Bronchial epithelial cell (primary cell): ENCODE data around the gene CDC20. TPM values are rescaled to one million over a fixed set of nuclear protein-coding genes. Genes with fewer than 3 reads are reported as not detected.
A peak's percentile ranks its signal among the peaks of the same experiment; 100 is the strongest.

ENCODE experiments used
- DNase-seq: peaks from one replicate; pipeline ENCODE4 v3.0.0-alpha.2; 2010; ENCODE audit warnings: low read depth
- FAIRE-seq: peaks from 2 replicates; lab custom pipeline; 2011; peaks lifted over from hg19 to GRCh38; lab: Jason Lieb, UNC
- H3K27me3 ChIP-seq: 2 replicates; pipeline ENCODE4 v1.5.1; 2011; ENCODE audit warnings: low read length; ENCODE audit not compliant: control insufficient read depth, insufficient read depth
- H3K36me3 ChIP-seq: 2 replicates; pipeline ENCODE4 v1.5.1; 2011; ENCODE audit warnings: low read length; ENCODE audit not compliant: control insufficient read depth, insufficient read depth
- H3K4me3 ChIP-seq: 2 replicates; pipeline ENCODE4 v1.5.1; 2011; ENCODE audit warnings: mild to moderate bottlenecking, low read depth, low read length, control low read depth
- total RNA-seq: library from RNA; depleted of rRNA; stranded (reverse); fragments of >200 nt; gene quantifications from 2 replicates; pipeline ENCODE4 v1.2.1, GENCODE V29; 2014
- TF ChIP-seq, protein P1 (sequence below): IDR thresholded peaks from 2 replicates; pipeline ENCODE4 v1.5.1; 2011; ENCODE audit warnings: mild to moderate bottlenecking, moderate library complexity, low read length, control low read depth, inconsistent platforms; ENCODE audit not compliant: insufficient read depth, severe bottlenecking

Gene CDC20
- total RNA-seq, 1 donor from 2014 or later: 2.6 TPM

DNA sequence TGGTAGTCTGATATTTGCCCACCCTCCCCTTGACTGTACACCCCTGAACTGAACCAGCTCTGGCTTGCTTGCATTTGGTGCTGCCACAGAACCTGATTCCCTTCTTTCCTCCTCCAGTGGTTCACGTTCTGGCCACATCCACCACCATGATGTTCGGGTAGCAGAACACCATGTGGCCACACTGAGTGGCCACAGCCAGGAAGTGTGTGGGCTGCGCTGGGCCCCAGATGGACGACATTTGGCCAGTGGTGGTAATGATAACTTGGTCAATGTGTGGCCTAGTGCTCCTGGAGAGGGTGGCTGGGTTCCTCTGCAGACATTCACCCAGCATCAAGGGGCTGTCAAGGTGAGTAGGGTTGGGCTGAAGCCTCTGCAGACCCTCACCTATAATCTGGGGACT is 1.8 kb downstream of the CDC20 start:
- Histone ChIP-seq H3K36me3 (peaks cover 29% of the 10 kb centered on the region), H3K27me3 (no peaks in the 10 kb centered on the region), H3K4me3 (no peak overlapping the region)
- TF ChIP-seq, protein P1, sequence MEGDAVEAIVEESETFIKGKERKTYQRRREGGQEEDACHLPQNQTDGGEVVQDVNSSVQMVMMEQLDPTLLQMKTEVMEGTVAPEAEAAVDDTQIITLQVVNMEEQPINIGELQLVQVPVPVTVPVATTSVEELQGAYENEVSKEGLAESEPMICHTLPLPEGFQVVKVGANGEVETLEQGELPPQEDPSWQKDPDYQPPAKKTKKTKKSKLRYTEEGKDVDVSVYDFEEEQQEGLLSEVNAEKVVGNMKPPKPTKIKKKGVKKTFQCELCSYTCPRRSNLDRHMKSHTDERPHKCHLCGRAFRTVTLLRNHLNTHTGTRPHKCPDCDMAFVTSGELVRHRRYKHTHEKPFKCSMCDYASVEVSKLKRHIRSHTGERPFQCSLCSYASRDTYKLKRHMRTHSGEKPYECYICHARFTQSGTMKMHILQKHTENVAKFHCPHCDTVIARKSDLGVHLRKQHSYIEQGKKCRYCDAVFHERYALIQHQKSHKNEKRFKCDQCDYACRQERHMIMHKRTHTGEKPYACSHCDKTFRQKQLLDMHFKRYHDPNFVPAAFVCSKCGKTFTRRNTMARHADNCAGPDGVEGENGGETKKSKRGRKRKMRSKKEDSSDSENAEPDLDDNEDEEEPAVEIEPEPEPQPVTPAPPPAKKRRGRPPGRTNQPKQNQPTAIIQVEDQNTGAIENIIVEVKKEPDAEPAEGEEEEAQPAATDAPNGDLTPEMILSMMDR: no peak
- DNase-seq (no peak), FAIRE-seq (no peak)

DNA sequence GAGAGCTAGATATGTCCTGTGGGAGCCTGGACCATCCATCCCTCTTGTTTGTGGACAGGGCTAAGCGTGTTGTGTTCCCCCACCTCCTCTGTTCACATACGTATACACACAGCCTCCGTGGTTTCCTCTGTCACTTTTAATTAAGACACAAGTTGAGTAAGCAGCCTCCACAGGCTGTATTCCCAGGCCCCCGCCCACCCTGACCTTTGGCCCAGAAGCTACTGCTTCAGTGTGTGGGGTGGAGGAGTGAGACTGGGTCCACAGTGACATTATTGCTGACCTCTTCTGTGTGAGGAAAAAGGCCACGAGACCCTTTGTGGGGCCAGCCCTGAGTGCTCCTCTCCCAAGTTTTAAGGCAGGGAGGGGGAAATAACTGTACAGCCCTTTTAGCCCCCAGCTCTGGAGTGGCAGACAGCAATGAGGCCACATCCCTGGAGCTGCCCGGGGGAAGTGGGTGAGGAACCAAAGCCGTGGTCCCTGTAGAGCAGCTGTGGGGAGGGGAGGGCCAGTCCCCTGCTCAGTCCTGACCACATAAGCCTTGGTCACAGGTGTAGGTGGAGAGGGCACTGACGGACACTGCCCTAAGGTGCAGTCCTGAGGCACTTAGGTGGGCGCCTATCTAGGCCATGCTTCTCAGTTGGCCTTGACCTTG is 4.6 kb downstream of the CDC20 start:
- DNase-seq (no peak), FAIRE-seq (no peak)
- Histone ChIP-seq H3K27me3 (no peaks in the 10 kb centered on the region), H3K36me3 (peaks cover 30% of the 10 kb centered on the region), H3K4me3 (no peak overlapping the region)
- TF ChIP-seq, protein P1: no peak

DNA sequence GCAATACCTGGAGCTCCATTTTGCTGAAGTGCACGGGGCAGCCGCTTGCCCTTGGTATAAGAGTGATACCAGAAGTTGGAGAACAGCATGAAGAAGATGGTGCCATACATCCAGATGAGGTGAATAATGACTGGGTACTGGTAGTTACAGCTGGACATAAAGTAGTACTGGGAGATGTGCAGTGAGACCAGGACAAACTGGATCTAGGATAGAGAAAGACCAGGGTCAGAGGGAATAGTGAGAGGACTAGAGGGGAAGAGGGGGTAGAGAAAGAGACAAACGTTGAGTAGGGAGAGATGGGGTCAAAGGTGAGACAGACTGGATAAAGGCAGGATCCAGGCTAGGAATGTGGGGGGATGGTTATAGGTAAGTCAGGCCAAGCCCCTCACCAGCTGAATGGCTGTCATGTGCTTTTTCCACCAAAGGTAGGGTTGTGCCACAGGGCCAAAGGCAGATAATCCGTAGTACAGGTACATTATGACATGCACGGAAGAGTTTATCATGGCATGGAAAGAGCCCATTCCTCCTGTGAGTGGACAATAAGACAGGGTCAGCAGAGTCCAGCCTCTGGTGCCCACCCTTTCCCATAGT is 5.2 kb downstream of the CDC20 start:
- FAIRE-seq: no peak
- TF ChIP-seq, protein P1: no peak

DNA sequence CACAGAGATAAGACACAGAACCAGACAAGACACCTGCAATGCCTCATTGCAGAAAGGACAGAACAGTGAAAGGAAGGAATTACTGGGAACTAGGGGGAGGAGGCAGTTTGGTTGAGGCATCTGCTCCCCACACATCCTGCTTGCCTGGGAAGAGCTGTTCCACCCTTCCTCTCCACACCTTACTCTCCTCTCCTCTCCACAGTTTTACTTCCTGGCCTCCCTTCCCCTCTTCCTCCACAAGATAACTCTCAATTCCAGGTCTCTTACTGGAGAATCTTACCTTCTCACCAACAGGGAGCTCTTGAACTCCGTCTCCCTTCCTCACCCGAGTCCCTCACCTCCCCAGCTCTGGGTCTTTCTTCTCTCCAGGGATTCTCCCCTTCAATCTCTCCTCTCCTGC is 6.9 kb downstream of the CDC20 start:
- FAIRE-seq: no peak
- TF ChIP-seq, protein P1: no peak
- Histone ChIP-seq H3K27me3 (no peaks in the 10 kb centered on the region), H3K36me3 (peaks cover 30% of the 10 kb centered on the region), H3K4me3 (peak overlapping the region; percentile 74)
- DNase-seq: no peak

More for the DNA sequence above, 5.2 kb downstream of the CDC20 start:
- no peak for DNase-seq
- peaks cover 30% of the 10 kb centered on the region for H3K36me3 ChIP-seq
- H3K4me3 ChIP-seq: no peak overlapping the region
- H3K27me3 ChIP-seq: no peaks in the 10 kb centered on the region

DNA sequence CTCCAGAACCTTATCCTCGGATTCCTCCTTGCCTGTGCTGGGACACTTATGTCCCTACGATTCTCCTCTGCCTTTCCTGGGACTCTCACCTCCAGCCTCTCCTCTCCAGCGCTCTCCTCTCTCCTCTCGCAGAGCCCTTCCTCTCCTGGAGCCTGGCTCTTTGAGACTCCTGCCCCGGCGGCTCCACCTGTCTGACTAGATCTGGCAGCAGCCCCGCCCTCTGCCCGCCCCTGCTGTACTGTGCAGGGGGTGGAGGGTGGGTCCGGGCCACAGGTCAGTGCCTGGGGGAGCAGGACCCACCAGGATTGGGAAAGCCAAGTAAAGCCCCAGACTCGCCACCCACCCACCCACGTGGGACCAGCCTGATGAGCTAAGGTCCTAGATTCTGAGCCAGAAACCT is 7.4 kb downstream of the CDC20 start:
- Histone ChIP-seq H3K36me3 (peaks cover 30% of the 10 kb centered on the region), H3K4me3 (peak overlapping the region; percentile 74), H3K27me3 (no peaks in the 10 kb centered on the region)
- peak; percentile 46 for DNase-seq
- FAIRE-seq: no peak
- TF ChIP-seq, protein P1: no peak
